IMR-90 (cell line): ENCODE measurements around the gene SNRNP35. TPM values are rescaled to one million over a fixed set of nuclear protein-coding genes. Genes with fewer than 3 reads are reported as not detected.

Experiments
- ATAC-seq: fragments of 200-7000 bp; cut with Tn5 transposase; 2 replicates; pipeline ENCODE4 v1.9.1; 2020; ENCODE audit warnings: low read depth, mild to moderate bottlenecking, moderate library complexity
- BruUV-seq: library from RNA; stranded (reverse); fragments of 400-500 nt; replicated peaks from 2 replicates; lab custom pipeline; 2021; lab: Mats Ljungman, UMichigan
- CTCF ChIA-PET: fragments of 300-600 bp; formaldehyde crosslinking; extraction: SDS; loops from one replicate; lab custom pipeline; 2021; ENCODE audit warnings: antibody characterized with exemption; lab: Yijun Ruan, JAX
- POLR2A ChIA-PET: fragments of 300-600 bp; sonication (Branson Sonifier 250); formaldehyde crosslinking; loops from one replicate; lab custom pipeline; 2022; ENCODE audit warnings: antibody characterized with exemption; ENCODE audit not compliant: unreplicated experiment; lab: Charles Lee
- DNase-seq: peaks from one replicate; pipeline ENCODE4 v3.0.0; 2013
- H2AFZ ChIP-seq: replicated peaks from 2 replicates; pipeline ENCODE3; 2013; ENCODE audit warnings: low read length, mild to moderate bottlenecking; ENCODE audit not compliant: poor library complexity
- H2AK5ac ChIP-seq: 2 replicates; pipeline ENCODE4 v1.6.1; 2013; ENCODE audit warnings: low read depth, low read length, inconsistent platforms
- H2AK9ac ChIP-seq: replicated peaks from 2 replicates; pipeline ENCODE3; 2013; ENCODE audit warnings: mild to moderate bottlenecking, low read depth, low read length, moderate library complexity; ENCODE audit not compliant: poor library complexity
- H2BK120ac ChIP-seq: 2 replicates; pipeline ENCODE4 v1.6.1; 2013; ENCODE audit warnings: low read depth, low read length, inconsistent platforms
- H2BK15ac ChIP-seq: 3 replicates; pipeline ENCODE4 v1.6.1; 2013; ENCODE audit warnings: low read depth, low read length, inconsistent platforms
- H2BK20ac ChIP-seq: 2 replicates; pipeline ENCODE4 v1.6.1; 2013; ENCODE audit warnings: low read depth, mild to moderate bottlenecking, inconsistent platforms, low read length, moderate library complexity
- H2BK5ac ChIP-seq: 2 replicates; pipeline ENCODE4 v1.6.1; 2013; ENCODE audit warnings: mild to moderate bottlenecking, low read depth, low read length, inconsistent platforms; ENCODE audit not compliant: poor library complexity, severe bottlenecking
- H3K14ac ChIP-seq: replicated peaks from 2 replicates; pipeline ENCODE4 v1.6.1; 2013; ENCODE audit warnings: low read depth, low read length, inconsistent platforms
- H3K18ac ChIP-seq: 2 replicates; pipeline ENCODE4 v1.6.1; 2013; ENCODE audit warnings: low read depth, low read length, control low read depth
- H3K23ac ChIP-seq: 2 replicates; pipeline ENCODE4 v1.6.1; 2013; ENCODE audit warnings: low read depth, low read length, inconsistent platforms
- H3K27ac ChIP-seq: 2 replicates; pipeline ENCODE4 v1.5.1; 2013; ENCODE audit warnings: mild to moderate bottlenecking, control low read depth, low read length; ENCODE audit not compliant: insufficient read depth
- H3K27me3 ChIP-seq: 2 replicates; pipeline ENCODE4 v1.6.1; 2013; ENCODE audit warnings: low read length; ENCODE audit not compliant: control insufficient read depth, insufficient read depth
- H3K36me3 ChIP-seq: 2 replicates; pipeline ENCODE4 v1.6.1; 2013; ENCODE audit warnings: low read length, mixed read lengths; ENCODE audit not compliant: control insufficient read depth, insufficient read depth
- H3K4ac ChIP-seq: 2 replicates; pipeline ENCODE4 v1.6.1; 2013; ENCODE audit warnings: low read depth, low read length, inconsistent platforms
- H3K4me1 ChIP-seq: 2 replicates; pipeline ENCODE4 v1.6.1; 2013; ENCODE audit warnings: low read length, mixed read lengths; ENCODE audit not compliant: control insufficient read depth, insufficient read depth
- H3K4me2 ChIP-seq: 2 replicates; pipeline ENCODE4 v1.6.1; 2013; ENCODE audit warnings: low read depth, mild to moderate bottlenecking, control low read depth, low read length, moderate library complexity
- H3K4me3 ChIP-seq: 2 replicates; pipeline ENCODE4 v1.5.1; 2013; ENCODE audit warnings: low read depth, mild to moderate bottlenecking, control low read depth, low read length, moderate library complexity; ENCODE audit not compliant: insufficient read depth
- H3K56ac ChIP-seq: 2 replicates; pipeline ENCODE4 v1.6.1; 2013; ENCODE audit warnings: low read length, inconsistent platforms; ENCODE audit not compliant: insufficient read depth; ENCODE audit errors: extremely low read depth
- H3K79me1 ChIP-seq, 2 experiments: 2 replicates each; pipeline ENCODE4 v1.6.1; 2013; ENCODE audit warnings: low read length in 2 of 2, inconsistent platforms in 1 of 2, low read depth in 1 of 2
- H3K9ac ChIP-seq: 2 replicates; pipeline ENCODE4 v1.6.1; 2013; ENCODE audit warnings: low read depth, low read length, control low read depth
- H3K9me1 ChIP-seq: 2 replicates; pipeline ENCODE4 v1.6.1; 2013; ENCODE audit warnings: low read length, inconsistent platforms; ENCODE audit not compliant: insufficient read depth
- H3K9me3 ChIP-seq: 2 replicates; pipeline ENCODE4 v1.6.1; 2013; ENCODE audit warnings: low read length; ENCODE audit not compliant: control insufficient read depth, insufficient read depth
- H4K20me1 ChIP-seq: 2 replicates; pipeline ENCODE4 v1.6.1; 2013; ENCODE audit warnings: low read length, inconsistent platforms; ENCODE audit not compliant: insufficient read depth
- H4K5ac ChIP-seq: 2 replicates; pipeline ENCODE4 v1.6.1; 2013; ENCODE audit warnings: mild to moderate bottlenecking, low read depth, low read length, control low read depth
- H4K8ac ChIP-seq, 2 experiments: 2 replicates each; pipeline ENCODE4 v1.6.1; 2013; ENCODE audit warnings: low read depth in 2 of 2, low read length in 2 of 2, control low read depth in 1 of 2, inconsistent platforms in 1 of 2
- H4K91ac ChIP-seq: 2 replicates; pipeline ENCODE4 v1.6.1; 2013; ENCODE audit warnings: low read depth, low read length, inconsistent platforms; ENCODE audit not compliant: insufficient read depth
- BHLHE40 ChIP-seq: fragments of 150-350 bp; IDR thresholded peaks from 2 replicates; pipeline ENCODE4 v1.6.1; 2016; ENCODE audit warnings: mild to moderate bottlenecking, low read depth, low read length
- CEBPB ChIP-seq: IDR thresholded peaks from 2 replicates; pipeline ENCODE4 v1.6.1; 2012; ENCODE audit warnings: low read depth, low read length, improper control_type of control experiment
- CHD1 ChIP-seq: IDR thresholded peaks from 2 replicates; pipeline ENCODE4 v1.6.1; 2012; ENCODE audit warnings: low read depth, low read length, improper control_type of control experiment
- CTCF ChIP-seq: conservative IDR thresholded peaks from 2 replicates; pipeline ENCODE4 v1.5.1; 2012; ENCODE audit warnings: mild to moderate bottlenecking, low read depth, low read length, improper control_type of control experiment
- ELK1 ChIP-seq: fragments of 150-350 bp; IDR thresholded peaks from 2 replicates; pipeline ENCODE4 v1.6.1; 2016; ENCODE audit warnings: low read depth, mild to moderate bottlenecking, low read length, moderate library complexity, borderline replicate concordance
- FOS ChIP-seq: fragments of 150-350 bp; IDR thresholded peaks from 2 replicates; pipeline ENCODE4 v1.6.1; 2016; ENCODE audit warnings: low read depth, low read length
- MAFK ChIP-seq: IDR thresholded peaks from 2 replicates; pipeline ENCODE4 v1.6.1; 2012; ENCODE audit warnings: low read depth, low read length, improper control_type of control experiment
- MAZ ChIP-seq: IDR thresholded peaks from 2 replicates; pipeline ENCODE4 v1.6.1; 2012; ENCODE audit warnings: low read depth, mild to moderate bottlenecking, low read length, improper control_type of control experiment, moderate library complexity, borderline replicate concordance
- MXI1 ChIP-seq: IDR thresholded peaks from 2 replicates; pipeline ENCODE4 v1.6.1; 2012; ENCODE audit warnings: low read depth, mild to moderate bottlenecking, low read length, moderate library complexity, borderline replicate concordance
- NFE2L2 ChIP-seq: fragments of 150-350 bp; IDR thresholded peaks from 2 replicates; pipeline ENCODE4 v1.6.1; 2016; ENCODE audit warnings: low read depth, mild to moderate bottlenecking, low read length
- POLR2A ChIP-seq: IDR thresholded peaks from 2 replicates; pipeline ENCODE4 v1.6.1; 2012; ENCODE audit warnings: mild to moderate bottlenecking, low read depth, low read length
- RAD21 ChIP-seq: IDR thresholded peaks from 2 replicates; pipeline ENCODE4 v1.6.1; 2012; ENCODE audit warnings: low read length, improper control_type of control experiment
- RCOR1 ChIP-seq: IDR thresholded peaks from 2 replicates; pipeline ENCODE4 v1.6.1; 2012; ENCODE audit warnings: mild to moderate bottlenecking, low read length, improper control_type of control experiment; ENCODE audit not compliant: insufficient replicate concordance
- RFX5 ChIP-seq: IDR thresholded peaks from 2 replicates; pipeline ENCODE4 v1.8.0; 2012; ENCODE audit warnings: low read depth, mild to moderate bottlenecking, low read length, moderate library complexity
- WGBS, 2 experiments: methylation state at CpG; one replicate each; pipeline versions ENCODE4 v1.1.5 to v1.1.7; 2013; ENCODE audit warnings: missing lambda C conversion rate in 2 of 2; ENCODE audit not compliant: insufficient read length in 1 of 2; ENCODE audit errors: extremely low coverage in 2 of 2; 5-methylcytosine and 5-hydroxymethylcytosine counted together
- dilution Hi-C: fragments of 300-500 bp; cut with HindIII; formaldehyde crosslinking; loops from one replicate; pipeline ENCODE4 v1.14.3; 2018; ENCODE audit warnings: low sequenced_read_pairs; ENCODE audit not compliant: unreplicated experiment
- in situ Hi-C: fragments of 300-500 bp; cut with MboI; formaldehyde crosslinking; loops from 3 replicates; pipeline ENCODE4 v1.14.3; 2019; ENCODE audit warnings: low sequenced_read_pairs, inconsistent platforms, mixed read lengths
- intact Hi-C: fragments of 100-400 bp; cut with micrococcal nuclease; formaldehyde crosslinking; loops from 2 replicates; pipeline ENCODE4 v1.10.0; 2022
- polyA plus RNA-seq, 3 experiments: library from polyadenylated mRNA; depleted of rRNA; stranded (reverse); fragments of >200 nt; gene quantifications; 2 replicates each; pipeline ENCODE4 v1.2.3, GENCODE V29; 2012; ENCODE audit warnings: low replicate concordance in 1 of 3
- total RNA-seq: library from RNA; depleted of rRNA; stranded (reverse); fragments of >200 nt; gene quantifications from 2 replicates; pipeline ENCODE4 v1.2.3, GENCODE V29; 2012
- TF ChIP-seq, protein P1 (sequence below): fragments of 150-350 bp; IDR thresholded peaks from 2 replicates; pipeline ENCODE4 v1.6.1; 2017; ENCODE audit warnings: mild to moderate bottlenecking, antibody characterized with exemption, low read length, low read depth

Gene SNRNP35
- total and polyA plus RNA-seq, 2 of the 4 experiments (the other 2 are of a cell fraction): 4.7 to 15.4 TPM

- Histone ChIP-seq H3K56ac (no peak overlapping the region), H2AK5ac (no peak overlapping the region), H2BK120ac (no peak overlapping the region), H3K14ac (no peak overlapping the region), H3K4me2 (no peak overlapping the region), H3K4me1 (peaks cover 4% of the 10 kb centered on the region; the same call in 1 of the 2 replicates), H3K23ac (no peak overlapping the region), H3K9me1 (peaks cover 7% of the 10 kb centered on the region), H3K4ac (no peak overlapping the region), H4K8ac (no peak overlapping the region), H3K27me3 (no peaks in the 10 kb centered on the region), H2BK15ac (no peak overlapping the region), H3K9ac (no peak overlapping the region), H4K20me1 (no peaks in the 10 kb centered on the region), H3K36me3 (peaks cover 5% of the 10 kb centered on the region), H3K9me3 (no peaks in the 10 kb centered on the region), H2AK9ac (no peak overlapping the region), H3K27ac (no peak overlapping the region), H3K18ac (no peak overlapping the region), H4K91ac (no peak overlapping the region), H4K5ac (no peak overlapping the region), H3K79me1 (peaks cover 8 to 22% of the 10 kb centered on the region in 2 experiments; a peak in 3 of 4 replicates), H2BK20ac (no peak overlapping the region), H2AFZ (no peak overlapping the region), H2BK5ac (no peak overlapping the region), H3K4me3 (no peak overlapping the region)
- no TSS peak for BruUV-seq
- DNase-seq (no peak), ATAC-seq (no peak)
- ChIA-PET CTCF (no interaction called here), POLR2A (interaction anchor here (0.5 to 1.1 kb wide), 2 partner anchors 13 to 25 kb away, joined by 5 to 20 read pairs; no protein-coding TSS in a partner anchor)
- no CpG with 5 or more reads among the region's 6 CpGs for WGBS, 2 experiments
- dilution Hi-C loops: no loop called here
- in situ Hi-C loops: no loop called here
- TF ChIP-seq CHD1: no peak
- TF ChIP-seq CTCF: no peak
- no peak for TF ChIP-seq MXI1
- TF ChIP-seq ELK1: no peak
- no peak for TF ChIP-seq BHLHE40
- no peak for TF ChIP-seq MAFK
- TF ChIP-seq RFX5: no peak
- TF ChIP-seq FOS: no peak
- TF ChIP-seq MAZ: no peak
- TF ChIP-seq, protein P1, sequence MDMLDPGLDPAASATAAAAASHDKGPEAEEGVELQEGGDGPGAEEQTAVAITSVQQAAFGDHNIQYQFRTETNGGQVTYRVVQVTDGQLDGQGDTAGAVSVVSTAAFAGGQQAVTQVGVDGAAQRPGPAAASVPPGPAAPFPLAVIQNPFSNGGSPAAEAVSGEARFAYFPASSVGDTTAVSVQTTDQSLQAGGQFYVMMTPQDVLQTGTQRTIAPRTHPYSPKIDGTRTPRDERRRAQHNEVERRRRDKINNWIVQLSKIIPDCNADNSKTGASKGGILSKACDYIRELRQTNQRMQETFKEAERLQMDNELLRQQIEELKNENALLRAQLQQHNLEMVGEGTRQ: no peak
- no peak for TF ChIP-seq POLR2A
- TF ChIP-seq RAD21: no peak
- no peak for TF ChIP-seq NFE2L2
- no peak for TF ChIP-seq RCOR1
- TF ChIP-seq CEBPB: no peak
- intact Hi-C loops: loop anchor here (5.0 kb wide), 1 partner anchor 41 kb away; no protein-coding TSS in a partner anchor
Observed at GRCh38 chr12:123433615-123434014, 24.3 kb upstream of the SNRNP35 start.
